CD4-positive, alpha-beta T cell (primary cell): Measurements from ENCODE around the gene AK5. TPM values are rescaled to one million over a fixed set of nuclear protein-coding genes. Genes with fewer than 3 reads are reported as not detected.
A peak's percentile ranks its signal among the peaks of the same experiment; 100 is the strongest.
"Not testable (repeated sequence)": the region's sequence is repeated elsewhere in the genome, so short reads cannot be mapped to it uniquely, and the experiment has no call there.

Experiments used
- ATAC-seq: fragments of 200-7000 bp; cut with Tn5 transposase; one replicate; pipeline ENCODE4 v1.10.0; 2022; ENCODE audit warnings: mild to moderate bottlenecking; ENCODE audit not compliant: poor library complexity
- CTCF ChIA-PET: fragments of 350-600 bp; sonication (Branson Sonifier 250); formaldehyde crosslinking; loops from one replicate; lab custom pipeline; 2021; ENCODE audit warnings: antibody characterized with exemption, inconsistent platforms; lab: Charles Lee
- POLR2A ChIA-PET: fragments of 350-600 bp; sonication (Branson Sonifier 250); formaldehyde crosslinking; loops from one replicate; lab custom pipeline; 2021; ENCODE audit warnings: antibody characterized with exemption, inconsistent platforms; lab: Charles Lee
- DNase-seq, 14 experiments: peaks; one replicate each; pipeline ENCODE4 v3.0.0-alpha.2; 2013 to 2020; ENCODE audit warnings: mixed read lengths in 2 of 14
- H3K27ac ChIP-seq, 2 donors: one replicate each; pipeline versions ENCODE4 v1.5.1 to v1.7.0; 2013; ENCODE audit warnings: low read length in 2 of 2, low read depth in 1 of 2, mild to moderate bottlenecking in 1 of 2
- H3K27me3 ChIP-seq, 2 experiments: 1 replicate in 1 of 2; 2 replicates in 1 of 2; pipeline versions ENCODE4 v1.6.1 to v1.7.0; 2013; ENCODE audit warnings: low read length in 2 of 2, control low read depth in 1 of 2, mild to moderate bottlenecking in 1 of 2, moderate library complexity in 1 of 2; ENCODE audit not compliant: insufficient read depth in 2 of 2, control insufficient read depth in 1 of 2
- H3K36me3 ChIP-seq: one replicate; pipeline ENCODE4 v1.6.1; 2013; ENCODE audit warnings: low read length, control low read depth; ENCODE audit not compliant: insufficient read depth
- H3K4me1 ChIP-seq: one replicate; pipeline ENCODE4 v1.6.1; 2013; ENCODE audit warnings: low read length, control low read depth; ENCODE audit not compliant: insufficient read depth
- H3K4me3 ChIP-seq: one replicate; pipeline ENCODE4 v1.5.1; 2013; ENCODE audit warnings: mild to moderate bottlenecking, low read length, moderate library complexity
- H3K9me3 ChIP-seq, 2 experiments: 1 replicate in 1 of 2; 2 replicates in 1 of 2; pipeline versions ENCODE4 v1.6.1 to v1.7.0; 2013; ENCODE audit warnings: low read length in 2 of 2, mild to moderate bottlenecking in 2 of 2, control low read depth in 1 of 2, moderate library complexity in 1 of 2; ENCODE audit not compliant: control insufficient read depth in 1 of 2, insufficient read depth in 1 of 2
- H3K27ac Mint-ChIP-seq: one replicate; pipeline ENCODE4 v1.8.0; 2020; ENCODE audit warnings: mixed read lengths
- H3K27me3 Mint-ChIP-seq: one replicate; pipeline ENCODE4 v1.8.0; 2021; ENCODE audit warnings: mixed read lengths
- H3K36me3 Mint-ChIP-seq: one replicate; pipeline ENCODE4 v1.8.0; 2021; ENCODE audit warnings: low read depth, mixed read lengths
- H3K4me1 Mint-ChIP-seq: one replicate; pipeline ENCODE4 v1.8.0; 2021; ENCODE audit warnings: low read depth, mixed read lengths
- H3K4me3 Mint-ChIP-seq: one replicate; pipeline ENCODE4 v1.8.0; 2020; ENCODE audit warnings: mild to moderate bottlenecking, mixed read lengths
- H3K9me3 Mint-ChIP-seq: one replicate; pipeline ENCODE4 v1.8.0; 2020; ENCODE audit warnings: mixed read lengths
- CTCF ChIP-seq: fragments of 200-600 bp; IDR thresholded peaks from one replicate; pipeline ENCODE4 v1.8.0; 2022; ENCODE audit warnings: antibody characterized with exemption, mild to moderate bottlenecking
- intact Hi-C, 2 experiments: fragments of 100-400 bp; cut with DNase I in 1 of 2; cut with micrococcal nuclease in 1 of 2; formaldehyde crosslinking; loops; one replicate each; pipeline versions ENCODE4 v1.15.1 to v1.9.0; 2023 to 2025; cut with DNase I, micrococcal nuclease
- total RNA-seq, 174 experiments: library from RNA in 2 of 174; stranded (reverse) in 2 of 174; gene quantifications; one replicate each; pipeline ENCODE4 v1.2.3 and lab custom pipeline; 2021 to 2026

The AK5 gene
- total RNA-seq, 2 experiments from 2014 or later = 32.0 TPM

GRCh38 chr1:77308889-77309621 is 27.2 kb downstream of the AK5 start:
- ATAC-seq (peak; percentile 65), DNase-seq (peak in 5 of 14 experiments; percentile 9 to 48 (median 19))
- peak overlapping the region; percentile 82 for H3K27ac Mint-ChIP-seq
- Histone ChIP-seq H3K27ac (peak overlapping the region; percentile 55 to 61), H3K4me3 (peak overlapping the region; percentile 6), H3K27me3 (no peaks in the 10 kb centered on the region), H3K36me3 (no peaks in the 10 kb centered on the region), H3K4me1 (peaks cover 19% of the 10 kb centered on the region), H3K9me3 (no peaks in the 10 kb centered on the region)
- peaks cover 88% of the 10 kb centered on the region for H3K4me1 Mint-ChIP-seq
- H3K4me3 Mint-ChIP-seq = peak overlapping the region; percentile 76
- peaks cover 3% of the 10 kb centered on the region for H3K9me3 Mint-ChIP-seq
- TF ChIP-seq CTCF = no peak
- no peaks in the 10 kb centered on the region for H3K27me3 Mint-ChIP-seq
- ChIA-PET POLR2A (interaction anchor here (0.6 to 3.4 kb wide), 15 partner anchors 10 to 373 kb away, joined by 3 to 35 read pairs (median 3); partner anchors contain the start of genes AK5, PIGK and ZZZ3), CTCF (no interaction called here)
- peaks cover 45% of the 10 kb centered on the region for H3K36me3 Mint-ChIP-seq
- intact Hi-C loops = no loop called here

- Mint-ChIP-seq H3K27ac (peak overlapping the region; percentile 61), H3K27me3 (no peaks in the 10 kb centered on the region), H3K4me3 (peak overlapping the region; percentile 67), H3K4me1 (peaks cover 74% of the 10 kb centered on the region), H3K36me3 (peaks cover 37% of the 10 kb centered on the region), H3K9me3 (peaks cover 3% of the 10 kb centered on the region)
- ChIA-PET CTCF (no interaction called here), POLR2A (interaction anchor here (0.6 to 1.3 kb wide), 3 partner anchors 31 to 121 kb away, joined by 3 to 4 read pairs (median 3); no protein-coding TSS in a partner anchor)
- no peak for TF ChIP-seq CTCF
- H3K9me3 ChIP-seq = no peaks in the 10 kb centered on the region
- ATAC-seq (no peak), DNase-seq (no peak)
- intact Hi-C loops = loop anchor here in 1 of 2 experiments (5.0 kb wide), 1 partner anchor 44 kb away; no protein-coding TSS in a partner anchor
- no peaks in the 10 kb centered on the region for H3K36me3 ChIP-seq
- no peak overlapping the region for H3K27ac ChIP-seq
- H3K27me3 ChIP-seq = no peaks in the 10 kb centered on the region
- peaks cover 19% of the 10 kb centered on the region for H3K4me1 ChIP-seq
- no peak overlapping the region for H3K4me3 ChIP-seq
Measured at GRCh38 chr1:77310924-77311323, 29.1 kb downstream of the AK5 start.

GRCh38 chr1:77312364-77312763 is 30.5 kb downstream of the AK5 start:
- H3K9me3 ChIP-seq, H3K4me3 Mint-ChIP-seq, H3K27me3 Mint-ChIP-seq, H3K9me3 Mint-ChIP-seq, H3K4me3 ChIP-seq, H3K36me3 ChIP-seq, H3K27me3 ChIP-seq, H3K27ac ChIP-seq, CTCF ChIA-PET: not testable (repeated sequence)
- POLR2A ChIA-PET = interaction anchor here (1.3 to 2.7 kb wide), 3 partner anchors 32 to 93 kb away, joined by 3 to 8 read pairs (median 7); partner anchors contain the start of gene PIGK
- intact Hi-C loops = loop anchor here in 1 of 2 experiments (5.0 kb wide), 1 partner anchor 45 kb away; no protein-coding TSS in a partner anchor
- H3K4me1 ChIP-seq = peaks cover 19% of the 10 kb centered on the region
- Mint-ChIP-seq H3K27ac (peak overlapping the region; percentile 64), H3K4me1 (peaks cover 60% of the 10 kb centered on the region), H3K36me3 (peaks cover 36% of the 10 kb centered on the region)
- DNase-seq (peak in 3 of 14 experiments; percentile 6 to 38 (median 34)), ATAC-seq (peak; percentile 71)
